HFFc6 (cell line): ENCODE measurements around the gene PPHLN1. TPM values are rescaled to one million over a fixed set of nuclear protein-coding genes. Genes with fewer than 3 reads are reported as not detected.

Source experiments
- DNase-seq: peaks from one replicate; pipeline ENCODE4 v3.0.0-alpha.2; 2018
- H3K27ac Mint-ChIP-seq: 2 replicates; pipeline ENCODE4 v1.8.0; 2020; ENCODE audit warnings: mild to moderate bottlenecking, mixed read lengths
- H3K27me3 Mint-ChIP-seq: 2 replicates; pipeline ENCODE4 v1.8.0; 2021; ENCODE audit warnings: mild to moderate bottlenecking, moderate library complexity, mixed read lengths; ENCODE audit not compliant: insufficient read depth
- H3K36me3 Mint-ChIP-seq: 2 replicates; pipeline ENCODE4 v1.8.0; 2021; ENCODE audit warnings: low read depth, mixed read lengths
- H3K4me1 Mint-ChIP-seq: 2 replicates; pipeline ENCODE4 v1.8.0; 2020; ENCODE audit warnings: low read depth, mixed read lengths
- H3K4me3 Mint-ChIP-seq: 2 replicates; pipeline ENCODE4 v1.8.0; 2020; ENCODE audit warnings: mild to moderate bottlenecking, moderate library complexity, mixed read lengths
- H3K9me3 Mint-ChIP-seq: 2 replicates; pipeline ENCODE4 v1.8.0; 2020; ENCODE audit warnings: mild to moderate bottlenecking, mixed read lengths
- CTCF ChIP-seq: fragments of 200-600 bp; sonication (generic); IDR thresholded peaks from 2 replicates; pipeline ENCODE4 v1.5.0; 2021; ENCODE audit warnings: antibody characterized with exemption, mild to moderate bottlenecking
- microRNA-seq: library from miRNA; unstranded; fragments of <30 nt; microRNA quantifications from one replicate; pipeline ENCODE4, GENCODE V29; 2019
- total RNA-seq, 6 experiments: library from RNA; stranded (reverse); fragmentation: NEBNext Ultra II Directional; extraction: Animal tissue kit (Norgen Biotek cat#: 25700); gene quantifications; 2 replicates in 1 of 6; 3 replicates in 5 of 6; pipeline ENCODE4 v1.2.3, GENCODE V29; 2021

The PPHLN1 gene
- total RNA-seq, 6 experiments from 2014 or later = 60.5 to 68.6 (median 63.5) TPM

- no peak for DNase-seq
- Mint-ChIP-seq H3K4me1 (peaks cover 23% of the 10 kb centered on the region), H3K27me3 (peaks cover 10% of the 10 kb centered on the region), H3K36me3 (no peaks in the 10 kb centered on the region), H3K27ac (0 out of 2 replicates have a peak overlapping the region, but pooled peaks have one; percentile 54), H3K9me3 (no peaks in the 10 kb centered on the region), H3K4me3 (peak overlapping the region; percentile 89)
- TF ChIP-seq CTCF = no peak
Observed at GRCh38 chr12:42483521-42483790, 157.5 kb downstream of the PPHLN1 start.

- no peak for DNase-seq
- Mint-ChIP-seq H3K27ac (no peak overlapping the region), H3K27me3 (peaks cover 10% of the 10 kb centered on the region), H3K9me3 (no peaks in the 10 kb centered on the region), H3K36me3 (no peaks in the 10 kb centered on the region), H3K4me1 (peaks cover 23% of the 10 kb centered on the region), H3K4me3 (no peak overlapping the region)
- no peak for TF ChIP-seq CTCF
Observed at GRCh38 chr12:42484996-42485395, 159.0 kb downstream of the PPHLN1 start.

GRCh38 chr12:42485823-42486222 lies 159.9 kb downstream of the PPHLN1 start:
- no peak overlapping the region for H3K4me3 Mint-ChIP-seq
- H3K4me1 Mint-ChIP-seq = peaks cover 23% of the 10 kb centered on the region
- DNase-seq = no peak
- H3K27ac Mint-ChIP-seq = no peak overlapping the region
- no peaks in the 10 kb centered on the region for H3K36me3 Mint-ChIP-seq
- H3K9me3 Mint-ChIP-seq = no peaks in the 10 kb centered on the region
- H3K27me3 Mint-ChIP-seq = peaks cover 10% of the 10 kb centered on the region
- TF ChIP-seq CTCF = no peak

- H3K36me3 Mint-ChIP-seq = no peaks in the 10 kb centered on the region
- DNase-seq = no peak
- H3K9me3 Mint-ChIP-seq = no peaks in the 10 kb centered on the region
- H3K27ac Mint-ChIP-seq = no peak overlapping the region
- no peak for TF ChIP-seq CTCF
- H3K4me3 Mint-ChIP-seq = no peak overlapping the region
- H3K4me1 Mint-ChIP-seq = peaks cover 22% of the 10 kb centered on the region
- peaks cover 10% of the 10 kb centered on the region for H3K27me3 Mint-ChIP-seq
Observed at GRCh38 chr12:42486407-42486806, 160.4 kb downstream of the PPHLN1 start.

GRCh38 chr12:42490261-42490842 lies 164.4 kb downstream of the PPHLN1 start:
- Mint-ChIP-seq H3K27me3 (peaks cover 4% of the 10 kb centered on the region), H3K9me3 (no peaks in the 10 kb centered on the region), H3K4me1 (no peaks in the 10 kb centered on the region; the same call in 1 of the 2 replicates), H3K4me3 (no peak overlapping the region), H3K27ac (no peak overlapping the region), H3K36me3 (no peaks in the 10 kb centered on the region)
- TF ChIP-seq CTCF = no peak
- no peak for DNase-seq

Small RNA genes within 50 kb of the gene (microRNA-seq; reads per million reads assigned to microRNA genes)
- 3.9 reads per million for gene MIR7851

Other genes starting within 250 kb of the PPHLN1 start
- 10 to 100 TPM; 11.2 to 14.1 (median 13.2) TPM for gene GXYLT1, start 181.3 kb upstream of the PPHLN1 start, total RNA-seq
- 10 to 100 TPM; 22.2 to 31.2 (median 27.6) TPM for gene YAF2, start 87.9 kb upstream of the PPHLN1 start, total RNA-seq
- 10 to 100 TPM; 54.0 to 71.8 (median 64.6) TPM for gene ZCRB1, start 73 bp upstream of the PPHLN1 start, total RNA-seq